Sigmoid colon (tissue), 7 donors: ENCODE measurements around the gene DCBLD2. TPM values are rescaled to one million over a fixed set of nuclear protein-coding genes. Genes with fewer than 3 reads are reported as not detected.

ENCODE experiments used
- DNase-seq: peaks from one replicate; pipeline ENCODE4 v3.0.0-alpha.2; 2019
- H3K27ac ChIP-seq, 4 donors: fragments of 200-600 bp; sonication (generic); one replicate each; pipeline ENCODE4 v1.5.1; 2016 to 2019; ENCODE audit warnings: mild to moderate bottlenecking in 1 of 4
- H3K27me3 ChIP-seq, 3 donors: fragments of 200-600 bp; sonication (generic); one replicate each; pipeline ENCODE4 v1.5.1; 2019; ENCODE audit warnings: mild to moderate bottlenecking in 1 of 3
- H3K36me3 ChIP-seq, 4 donors: fragments of 200-600 bp; sonication (generic); one replicate each; pipeline ENCODE4 v1.5.1; 2016 to 2019
- H3K4me1 ChIP-seq, 4 donors: fragments of 200-600 bp; sonication (generic); one replicate each; pipeline ENCODE4 v1.5.1; 2017 to 2019
- H3K4me3 ChIP-seq, 4 donors: fragments of 200-600 bp; sonication (generic); one replicate each; pipeline ENCODE4 v1.5.1; 2017 to 2019; ENCODE audit warnings: mild to moderate bottlenecking in 2 of 4, moderate library complexity in 1 of 4
- H3K9me3 ChIP-seq, 4 donors: fragments of 200-600 bp in 3 of 4; sonication (generic) in 3 of 4; one replicate each; pipeline versions ENCODE4 v1.5.1 to v1.6.1; 2013 to 2019
- CTCF ChIP-seq, 4 experiments: fragments of 450-650 bp in 3 of 4; fragments of 200-600 bp in 1 of 4; IDR thresholded peaks; one replicate each; pipeline ENCODE4 v1.5.1; 2016 to 2019; ENCODE audit warnings: antibody characterized with exemption in 4 of 4, mild to moderate bottlenecking in 3 of 4, moderate library complexity in 2 of 4
- EP300 ChIP-seq, 4 donors: sonication (generic); formaldehyde crosslinking; IDR thresholded peaks; one replicate each; pipeline ENCODE4 v1.6.1; 2017; ENCODE audit warnings: antibody characterized with exemption in 4 of 4
- POLR2A ChIP-seq, 2 donors: fragments of 450-650 bp; IDR thresholded peaks; one replicate each; pipeline ENCODE4 v1.6.1; 2016; ENCODE audit warnings: antibody characterized with exemption in 2 of 2, mild to moderate bottlenecking in 2 of 2, moderate library complexity in 2 of 2
- POLR2AphosphoS5 ChIP-seq, 4 donors: sonication (generic); formaldehyde crosslinking; IDR thresholded peaks; one replicate each; pipeline ENCODE4 v1.6.1; 2017; ENCODE audit warnings: antibody characterized with exemption in 4 of 4
- WGBS, 2 donors: extraction: QIAGEN DNeasy Blood & Tissue Kit; methylation state at CpG; one replicate each; pipeline ENCODE4 v1.1.7; 2013; 5-methylcytosine and 5-hydroxymethylcytosine counted together
- intact Hi-C: fragments of 100-400 bp; cut with DNase I; formaldehyde crosslinking; loops from one replicate; pipeline ENCODE4 v1.15.1; 2023
- polyA plus RNA-seq, 3 donors: library from polyadenylated mRNA; stranded (reverse); fragments of 200-250 nt; gene quantifications; one replicate each; pipeline ENCODE4 v1.2.3, GENCODE V29; 2013
- total RNA-seq, 4 donors: library from RNA; depleted of rRNA; stranded (reverse); fragments of >200 nt; gene quantifications; one replicate each; pipeline ENCODE4 v1.1.0, GENCODE V29; 2016
- donor health status: healthy with polysubstance abuse.
- donor health status: Bipolar disorder and iron deficiency.
- donor health status: healthy.

The DCBLD2 gene
- total and polyA plus RNA-seq, 7 donors: 1.2 to 56.5 (median 38.8) TPM

GRCh38 chr3:98807011-98807410 is 94.5 kb downstream of the DCBLD2 start:
- H3K9me3 ChIP-seq: no peaks in the 10 kb centered on the region
- no peaks in the 10 kb centered on the region for H3K4me1 ChIP-seq
- DNase-seq: no peak
- no peak overlapping the region for H3K27ac ChIP-seq
- intact Hi-C loops: no loop called here
- H3K4me3 ChIP-seq: no peak overlapping the region
- no peak for TF ChIP-seq POLR2AphosphoS5 (IDR thresholded peaks at IDR 0.05)
- TF ChIP-seq POLR2A (IDR thresholded peaks at IDR 0.05): no peak
- no peak for TF ChIP-seq CTCF (IDR thresholded peaks at IDR 0.05)
- no peak for TF ChIP-seq EP300 (IDR thresholded peaks at IDR 0.05)
- peaks cover 0 to 62% (median 21%) of the 10 kb centered on the region in 4 donors for H3K36me3 ChIP-seq
- no peaks in the 10 kb centered on the region for H3K27me3 ChIP-seq
- WGBS, 2 donors: 92 to 96% methylated on average over 4 of the region's 4 CpGs

GRCh38 chr3:98806521-98806920 is 95.0 kb downstream of the DCBLD2 start:
- WGBS, 2 donors: 81 to 84% methylated on average over 1 of the region's 1 CpG
- Histone ChIP-seq H3K36me3 (peaks cover 0 to 64% (median 21%) of the 10 kb centered on the region in 4 donors), H3K27me3 (no peaks in the 10 kb centered on the region), H3K27ac (no peak overlapping the region), H3K4me1 (no peaks in the 10 kb centered on the region), H3K9me3 (no peaks in the 10 kb centered on the region), H3K4me3 (no peak overlapping the region)
- DNase-seq: no peak
- intact Hi-C loops: no loop called here
- no peak for TF ChIP-seq POLR2A (IDR thresholded peaks at IDR 0.05)
- no peak for TF ChIP-seq EP300 (IDR thresholded peaks at IDR 0.05)
- TF ChIP-seq POLR2AphosphoS5 (IDR thresholded peaks at IDR 0.05): no peak
- TF ChIP-seq CTCF (IDR thresholded peaks at IDR 0.05): no peak

- TF ChIP-seq POLR2AphosphoS5 (IDR thresholded peaks at IDR 0.05) (no peak), EP300 (IDR thresholded peaks at IDR 0.05) (no peak), CTCF (IDR thresholded peaks at IDR 0.05) (no peak), POLR2A (IDR thresholded peaks at IDR 0.05) (no peak)
- Histone ChIP-seq H3K4me1 (no peaks in the 10 kb centered on the region), H3K27ac (no peak overlapping the region), H3K36me3 (peaks cover 7 to 63% (median 22%) of the 10 kb centered on the region in 4 donors), H3K27me3 (no peaks in the 10 kb centered on the region), H3K4me3 (no peak overlapping the region), H3K9me3 (no peaks in the 10 kb centered on the region)
- intact Hi-C loops: no loop called here
- DNase-seq: no peak
- 92 to 93% methylated on average over 6 of the region's 6 CpGs for WGBS, 2 donors
Observed at GRCh38 chr3:98805571-98805970, 95.9 kb downstream of the DCBLD2 start.

- Histone ChIP-seq H3K9me3 (no peaks in the 10 kb centered on the region), H3K27ac (no peak overlapping the region), H3K4me3 (no peak overlapping the region), H3K27me3 (no peaks in the 10 kb centered on the region), H3K4me1 (no peaks in the 10 kb centered on the region), H3K36me3 (peaks cover 10 to 56% (median 19%) of the 10 kb centered on the region in 4 donors)
- TF ChIP-seq EP300 (IDR thresholded peaks at IDR 0.05) (no peak), POLR2A (IDR thresholded peaks at IDR 0.05) (no peak), POLR2AphosphoS5 (IDR thresholded peaks at IDR 0.05) (no peak), CTCF (IDR thresholded peaks at IDR 0.05) (no peak)
- DNase-seq: no peak
- intact Hi-C loops: no loop called here
- WGBS, 2 donors: 93 to 95% methylated on average over 7 of the region's 7 CpGs
Observed at GRCh38 chr3:98801043-98801747, 100.3 kb downstream of the DCBLD2 start.

GRCh38 chr3:98800401-98800800 is 101.1 kb downstream of the DCBLD2 start:
- intact Hi-C loops: no loop called here
- H3K4me1 ChIP-seq: no peaks in the 10 kb centered on the region
- TF ChIP-seq POLR2AphosphoS5 (IDR thresholded peaks at IDR 0.05) (no peak), POLR2A (IDR thresholded peaks at IDR 0.05) (no peak), CTCF (IDR thresholded peaks at IDR 0.05) (no peak), EP300 (IDR thresholded peaks at IDR 0.05) (no peak)
- peaks cover 4 to 56% (median 16%) of the 10 kb centered on the region in 4 donors for H3K36me3 ChIP-seq
- no peak overlapping the region for H3K4me3 ChIP-seq
- H3K27ac ChIP-seq: no peak overlapping the region
- WGBS, 2 donors: 75 to 91% methylated on average over 3 of the region's 3 CpGs
- H3K9me3 ChIP-seq: no peaks in the 10 kb centered on the region
- no peak for DNase-seq
- no peaks in the 10 kb centered on the region for H3K27me3 ChIP-seq
